Peyer's patch (tissue), 4 donors: ENCODE measurements around the gene MED17. TPM values are rescaled to one million over a fixed set of nuclear protein-coding genes. Genes with fewer than 3 reads are reported as not detected.
"Not testable (repeated sequence)": the region's sequence is repeated elsewhere in the genome, so short reads cannot be mapped to it uniquely, and the experiment has no call there.

Source experiments
- DNase-seq, 3 donors: peaks; one replicate each; pipeline ENCODE4 v3.0.0-alpha.2; 2017 to 2019
- H3K27ac ChIP-seq, 4 donors: fragments of 200-600 bp; sonication (generic); one replicate each; pipeline ENCODE4 v1.5.1; 2016 to 2019
- H3K27me3 ChIP-seq, 2 donors: fragments of 200-600 bp; sonication (generic); one replicate each; pipeline ENCODE4 v1.5.1; 2019
- H3K36me3 ChIP-seq, 3 donors: fragments of 200-600 bp; sonication (generic); one replicate each; pipeline ENCODE4 v1.5.1; 2016 to 2019
- H3K4me1 ChIP-seq, 4 donors: fragments of 200-600 bp; sonication (generic); one replicate each; pipeline ENCODE4 v1.5.1; 2016 to 2019
- H3K4me3 ChIP-seq, 4 donors: fragments of 200-600 bp; sonication (generic); 1 replicate in 3 of 4; 2 replicates in 1 of 4; pipeline ENCODE4 v1.5.1; 2016 to 2019; ENCODE audit warnings: mild to moderate bottlenecking in 1 of 4
- H3K9me3 ChIP-seq, 4 donors: fragments of 200-600 bp; sonication (generic); one replicate each; pipeline ENCODE4 v1.5.1; 2016 to 2019; ENCODE audit warnings: mild to moderate bottlenecking in 1 of 4
- CTCF ChIP-seq, 6 experiments: fragments of 450-650 bp in 4 of 6; fragments of 200-600 bp in 2 of 6; sonication (generic) in 1 of 6; IDR thresholded peaks; one replicate each; pipeline ENCODE4 v1.5.1; 2017 to 2019; ENCODE audit warnings: antibody characterized with exemption in 6 of 6, mild to moderate bottlenecking in 3 of 6, moderate library complexity in 1 of 6
- POLR2A ChIP-seq, 2 donors: fragments of 450-650 bp; IDR thresholded peaks; one replicate each; pipeline ENCODE4 v1.5.1; 2017; ENCODE audit warnings: antibody characterized with exemption in 2 of 2, mild to moderate bottlenecking in 2 of 2, moderate library complexity in 2 of 2
- total RNA-seq, 4 donors: library from RNA; depleted of rRNA; stranded (reverse); fragments of >200 nt; gene quantifications; one replicate each; pipeline ENCODE4 v1.1.0, GENCODE V29; 2016

MED17 gene
- total RNA-seq, 4 donors from 2014 or later = 22.3 to 33.8 (median 27.3) TPM

DNA sequence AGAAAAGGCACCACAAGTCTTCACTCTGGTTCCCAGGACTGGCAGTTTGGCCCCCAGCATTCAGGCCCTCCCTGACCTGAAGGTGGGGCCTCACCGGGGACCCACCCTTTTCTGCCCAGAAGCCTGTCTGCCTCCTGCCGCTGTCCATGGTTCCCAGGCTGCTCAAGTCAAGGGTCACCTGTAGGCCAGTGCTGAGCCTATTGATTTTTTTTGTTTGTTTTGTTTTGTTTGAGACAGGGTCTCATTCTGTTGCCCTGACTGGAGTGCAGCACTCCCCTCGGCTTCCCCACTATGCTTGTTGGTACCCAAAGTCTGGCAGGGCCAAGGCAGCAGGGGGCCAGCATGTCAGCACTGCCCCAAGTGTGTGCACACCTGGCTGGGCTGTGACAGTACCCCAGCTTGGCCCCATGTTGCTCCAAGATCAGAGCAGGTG lies 11.0 kb upstream of the MED17 start:
- H3K27ac ChIP-seq = no peak overlapping the region
- H3K4me1 ChIP-seq = no peaks in the 10 kb centered on the region
- no peaks in the 10 kb centered on the region for H3K9me3 ChIP-seq
- no peak for TF ChIP-seq POLR2A (IDR thresholded peaks at IDR 0.05)
- TF ChIP-seq CTCF (IDR thresholded peaks at IDR 0.05) = no peak
- H3K4me3 ChIP-seq = no peak overlapping the region
- H3K27me3 ChIP-seq = no peaks in the 10 kb centered on the region
- DNase-seq = no peak
- no peaks in the 10 kb centered on the region for H3K36me3 ChIP-seq

DNA sequence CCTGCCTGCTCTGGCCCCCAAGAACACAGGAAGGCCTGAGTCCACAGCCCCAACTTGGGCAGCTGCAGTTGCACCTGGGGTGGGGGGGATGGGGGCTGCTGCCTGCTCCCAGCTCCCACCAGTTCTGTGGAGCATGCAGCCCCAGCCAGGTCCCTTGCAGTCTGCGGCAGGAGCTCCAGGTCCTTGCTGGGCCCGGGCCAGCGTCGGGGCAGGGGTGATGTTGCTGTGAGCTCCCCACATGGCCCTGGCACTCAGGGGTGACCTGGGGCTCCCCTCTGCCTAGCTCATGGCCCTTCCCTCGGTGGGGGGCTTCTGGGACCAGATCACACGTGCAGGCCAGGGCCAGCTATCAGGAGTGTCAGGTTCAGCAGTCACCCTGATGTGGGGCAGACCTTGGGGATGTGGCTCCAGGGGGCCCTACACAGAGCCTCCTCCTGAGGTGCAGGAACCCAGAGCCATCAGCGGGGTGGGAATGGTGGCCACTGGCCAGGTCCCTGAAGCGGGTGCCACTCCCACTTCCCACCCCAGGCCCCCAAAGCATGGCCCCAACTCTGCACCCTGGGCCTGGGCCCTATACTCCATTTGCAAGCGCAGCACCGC lies 10.4 kb upstream of the MED17 start:
- H3K27me3 ChIP-seq = no peaks in the 10 kb centered on the region
- H3K4me3 ChIP-seq = no peak overlapping the region
- H3K4me1 ChIP-seq = no peaks in the 10 kb centered on the region
- H3K9me3 ChIP-seq = no peaks in the 10 kb centered on the region
- no peak overlapping the region for H3K27ac ChIP-seq
- no peak for DNase-seq
- H3K36me3 ChIP-seq = no peaks in the 10 kb centered on the region
- TF ChIP-seq POLR2A (IDR thresholded peaks at IDR 0.05) (no peak), CTCF (IDR thresholded peaks at IDR 0.05) (no peak)

DNA sequence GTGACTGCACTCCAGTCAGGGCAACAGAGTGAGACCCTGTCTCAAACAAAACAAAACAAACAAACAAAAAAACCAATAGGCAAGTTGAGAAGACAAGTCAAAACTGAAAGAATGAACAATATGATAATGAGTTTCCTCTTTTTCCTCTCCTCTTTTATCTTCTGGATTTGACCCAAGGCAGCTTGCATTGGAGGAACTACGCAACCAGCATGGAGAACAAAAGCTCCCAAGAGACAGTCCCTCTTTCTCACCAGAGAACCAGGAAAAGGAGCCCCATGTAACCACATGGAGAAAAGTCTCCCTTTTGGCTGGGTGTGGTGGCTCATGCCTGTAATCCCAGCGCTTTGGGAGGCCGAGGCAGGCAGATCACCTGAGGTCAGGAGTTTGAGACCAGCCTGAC lies 9.5 kb upstream of the MED17 start:
- H3K9me3 ChIP-seq, H3K4me3 ChIP-seq, H3K4me1 ChIP-seq, H3K27ac ChIP-seq, DNase-seq, H3K27me3 ChIP-seq, H3K36me3 ChIP-seq: not testable (repeated sequence)

DNA sequence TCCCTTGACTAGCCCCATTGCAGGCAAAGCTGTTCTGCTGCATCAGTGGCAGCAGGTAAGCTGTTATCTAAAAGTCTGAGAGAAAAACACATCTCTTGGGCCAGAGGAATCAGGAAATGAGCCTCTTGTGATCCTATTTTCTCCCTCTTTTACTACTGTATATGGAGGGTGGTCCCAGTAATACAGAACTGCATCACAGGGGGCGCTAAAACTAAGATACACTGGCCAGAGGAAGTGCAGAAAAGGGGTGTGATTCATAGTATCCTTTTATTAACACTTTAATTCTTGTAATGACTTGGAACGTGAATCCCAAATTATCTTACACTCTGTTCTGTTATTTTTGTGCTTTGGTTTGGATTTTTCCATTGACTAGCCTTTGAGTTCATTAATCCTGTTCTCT lies 8.8 kb upstream of the MED17 start:
- H3K9me3 ChIP-seq = no peaks in the 10 kb centered on the region
- no peak for TF ChIP-seq CTCF (IDR thresholded peaks at IDR 0.05)
- no peak for TF ChIP-seq POLR2A (IDR thresholded peaks at IDR 0.05)
- no peak overlapping the region for H3K4me3 ChIP-seq
- H3K27me3 ChIP-seq = no peaks in the 10 kb centered on the region
- no peak for DNase-seq
- H3K27ac ChIP-seq = no peak overlapping the region
- no peaks in the 10 kb centered on the region for H3K4me1 ChIP-seq
- no peaks in the 10 kb centered on the region for H3K36me3 ChIP-seq

DNA sequence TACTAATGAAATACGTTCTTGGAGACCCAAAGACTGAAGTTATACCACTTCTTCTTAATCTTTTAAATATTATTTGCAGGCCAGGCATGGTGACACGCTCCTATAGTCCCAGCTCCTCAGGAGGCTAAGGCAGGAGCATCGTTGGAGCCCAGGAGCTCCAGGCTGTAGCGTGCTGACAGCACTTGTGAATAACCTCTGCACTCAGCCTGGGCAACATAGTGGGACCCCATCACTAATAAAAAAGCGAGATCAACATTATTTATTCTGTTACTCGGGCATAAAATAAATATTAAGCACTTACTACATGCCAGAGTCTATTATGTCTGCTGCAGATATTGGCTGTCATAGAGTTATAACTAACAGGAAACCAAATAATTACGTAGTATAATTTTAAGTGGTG lies 720 bp upstream of the MED17 start:
- H3K27ac ChIP-seq = peak overlapping the region in 3 of 4 donors; percentile 87 to 95 (median 94)
- no peaks in the 10 kb centered on the region for H3K9me3 ChIP-seq
- H3K36me3 ChIP-seq = peaks cover 0 to 7% (median 0%) of the 10 kb centered on the region in 3 donors
- TF ChIP-seq POLR2A (IDR thresholded peaks at IDR 0.05) = no peak
- TF ChIP-seq CTCF (IDR thresholded peaks at IDR 0.05) = no peak
- peaks cover 0 to 28% (median 12%) of the 10 kb centered on the region in 4 donors for H3K4me1 ChIP-seq
- H3K27me3 ChIP-seq = no peaks in the 10 kb centered on the region
- peak overlapping the region; percentile 78 to 96 (median 87) for H3K4me3 ChIP-seq
- no peak for DNase-seq

GRCh38 chr11:93783765-93784144 lies 327 bp upstream of the MED17 start:
- peak overlapping the region; percentile 87 to 95 (median 94) for H3K27ac ChIP-seq
- DNase-seq = no peak
- peak overlapping the region; percentile 78 to 96 (median 87) for H3K4me3 ChIP-seq
- H3K9me3 ChIP-seq = no peaks in the 10 kb centered on the region
- H3K36me3 ChIP-seq = peaks cover 0 to 11% (median 0%) of the 10 kb centered on the region in 3 donors
- TF ChIP-seq CTCF (IDR thresholded peaks at IDR 0.05) (no peak), POLR2A (IDR thresholded peaks at IDR 0.05) (no peak)
- peaks cover 0 to 28% (median 12%) of the 10 kb centered on the region in 4 donors for H3K4me1 ChIP-seq
- no peaks in the 10 kb centered on the region for H3K27me3 ChIP-seq
